Measurements from ENCODE around the gene KRT17.

DNA sequence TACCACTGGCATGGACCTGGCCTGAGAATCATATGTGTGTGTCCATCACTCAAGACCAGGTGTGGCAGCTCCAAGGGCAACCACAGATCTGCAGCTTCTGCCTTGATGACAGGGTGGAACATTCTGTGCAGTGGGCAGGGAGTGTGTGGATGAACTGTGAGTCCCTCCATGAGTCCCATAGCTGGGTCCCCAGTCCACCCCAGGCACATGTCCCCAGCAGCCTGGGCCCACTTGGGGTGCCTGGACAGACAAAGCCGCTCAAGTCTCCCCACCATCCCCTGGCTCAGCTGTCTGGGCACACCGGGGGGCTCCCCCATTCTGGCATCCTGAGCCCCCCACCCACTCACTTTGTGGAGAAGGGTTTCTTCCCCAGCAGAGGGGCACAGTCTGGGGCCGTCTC lies 7.2 kb downstream of the KRT17 start:
- TF ChIP-seq CTCF (IDR thresholded peaks at IDR 0.05) (no peak), EP300 (IDR thresholded peaks at IDR 0.05) (no peak)
